SKM-1 (cell line): ENCODE results near the gene KCNIP3.

Experiments
- DNase-seq: peaks from one replicate; lab custom pipeline; 2025; ENCODE audit not compliant: unreplicated experiment; lab: John Stamatoyannopoulos, UW

KCNIP3 gene

DNA sequence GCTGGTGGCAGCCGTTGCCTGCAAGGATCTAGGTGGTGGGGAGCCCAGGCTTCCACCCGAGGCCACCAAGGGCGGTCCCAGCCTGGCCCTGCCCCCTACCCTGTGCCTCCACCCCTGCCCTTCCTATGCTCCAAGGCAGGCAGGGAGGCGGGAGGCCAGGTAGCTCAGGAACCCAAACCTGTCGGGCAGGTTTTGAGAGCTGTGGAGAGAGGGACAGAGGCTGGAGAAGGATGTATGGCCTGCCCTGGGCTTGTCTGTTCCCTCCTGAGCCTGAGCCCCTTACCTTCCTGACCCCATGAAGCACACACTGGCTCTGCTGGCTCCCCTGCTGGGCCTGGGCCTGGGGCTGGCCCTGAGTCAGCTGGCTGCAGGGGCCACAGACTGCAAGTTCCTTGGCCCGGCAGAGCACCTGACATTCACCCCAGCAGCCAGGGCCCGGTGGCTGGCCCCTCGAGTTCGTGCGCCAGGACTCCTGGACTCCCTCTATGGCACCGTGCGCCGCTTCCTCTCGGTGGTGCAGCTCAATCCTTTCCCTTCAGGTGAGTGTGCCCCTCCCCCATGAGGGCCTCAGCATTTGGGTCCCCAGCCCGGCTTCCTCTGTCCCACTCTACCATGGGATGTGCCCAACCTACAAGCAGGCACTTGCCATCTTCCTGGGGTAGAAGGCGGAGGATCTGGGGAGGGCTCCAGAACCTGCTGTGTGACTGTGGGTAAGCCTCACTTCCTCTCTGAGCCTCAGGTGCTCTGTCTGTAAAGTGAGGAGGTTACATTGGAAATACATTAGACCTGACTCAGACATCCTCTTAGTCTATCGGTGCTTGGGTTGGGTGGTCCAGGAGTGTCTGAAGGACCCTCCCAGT, 22.6 kb upstream of the KCNIP3 start, which contains the start of gene PROM2:
PROM2 (plus strand) TSS at position 159 of the 860 bp plus-strand sequence; CDS start at position 296, 137 bp downstream.
- DNase-seq: no peak

GRCh38 chr2:95275151-95275515, 22.0 kb upstream of the KCNIP3 start:
- no peak for DNase-seq

- no peak for DNase-seq
Observed at GRCh38 chr2:95275601-95276243, 21.4 kb upstream of the KCNIP3 start.

- DNase-seq: no peak
Observed at GRCh38 chr2:95276244-95276887, 20.8 kb upstream of the KCNIP3 start.

GRCh38 chr2:95276888-95277245, 20.3 kb upstream of the KCNIP3 start:
- DNase-seq: no peak

- no peak for DNase-seq
Observed at GRCh38 chr2:95277246-95277906, 19.8 kb upstream of the KCNIP3 start.

DNA sequence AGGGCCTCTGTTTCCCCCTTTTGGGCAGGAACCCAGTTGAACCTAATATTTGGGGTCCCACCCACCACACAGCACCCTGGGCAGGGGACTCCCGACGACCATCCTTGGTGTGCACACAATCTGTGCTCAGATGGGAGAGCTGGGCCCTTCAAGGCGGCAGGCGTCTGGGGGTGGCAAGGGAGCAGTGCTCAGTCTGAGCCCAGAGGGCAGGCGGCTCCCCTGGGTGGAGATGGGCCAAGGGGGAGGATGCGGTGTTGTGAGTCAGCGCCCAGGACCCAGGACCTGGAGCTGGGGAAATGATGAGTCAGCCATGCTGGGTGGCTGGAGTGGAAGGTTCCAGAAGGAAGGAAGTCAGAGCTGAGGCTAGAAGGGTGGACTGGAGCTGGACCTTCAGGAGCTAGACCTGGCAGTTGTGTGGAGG, 19.1 kb upstream of the KCNIP3 start:
- no peak for DNase-seq

GRCh38 chr2:95278637-95279225, 18.4 kb upstream of the KCNIP3 start:
- DNase-seq: no peak

DNA sequence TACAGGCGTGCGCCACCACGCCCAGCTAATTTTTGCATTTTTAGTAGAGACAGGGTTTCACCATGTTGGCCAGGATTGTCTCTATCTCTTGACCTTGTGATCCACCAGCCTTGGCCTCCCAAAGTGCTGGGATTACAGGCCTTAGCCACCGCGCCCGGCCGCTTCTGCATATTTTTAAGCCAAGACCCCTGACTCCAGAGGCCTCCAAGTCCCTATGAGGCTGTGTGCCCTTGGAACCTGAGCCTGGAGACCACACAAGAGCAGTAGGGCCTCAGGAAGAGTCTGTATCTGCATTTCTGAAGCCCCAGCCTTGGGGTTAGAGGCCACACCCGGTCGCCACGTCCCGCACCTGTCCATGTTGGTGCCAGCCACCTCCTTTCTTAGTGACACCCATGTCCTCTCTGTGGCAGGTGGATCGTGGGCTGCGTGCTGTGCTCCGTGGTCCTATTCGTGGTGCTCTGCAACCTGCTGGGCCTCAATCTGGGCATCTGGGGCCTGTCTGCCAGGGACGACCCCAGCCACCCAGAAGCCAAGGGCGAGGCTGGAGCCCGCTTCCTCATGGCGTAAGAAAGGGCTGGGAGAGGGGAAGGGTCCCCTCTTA, 17.6 kb upstream of the KCNIP3 start:
- DNase-seq: no peak

DNA sequence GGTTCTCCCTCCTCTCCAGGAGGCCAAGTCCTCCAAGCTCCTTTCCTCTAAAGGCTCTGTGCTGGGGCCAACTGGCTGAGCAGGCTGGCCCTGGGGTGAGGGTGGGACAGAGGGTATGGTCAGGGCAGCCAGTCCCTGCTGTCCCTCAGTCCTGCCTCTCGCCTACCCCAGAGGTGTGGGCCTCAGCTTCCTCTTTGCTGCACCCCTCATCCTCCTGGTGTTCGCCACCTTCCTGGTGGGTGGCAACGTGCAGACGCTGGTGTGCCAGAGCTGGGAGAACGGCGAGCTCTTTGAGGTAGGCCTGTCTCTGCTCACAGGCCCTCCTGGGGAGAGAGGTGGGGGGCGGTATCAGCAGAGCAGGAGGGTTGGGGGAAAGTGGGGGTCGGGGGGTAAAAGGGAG, 16.1 kb upstream of the KCNIP3 start:
- DNase-seq: no peak

- no peak for DNase-seq
Observed at GRCh38 chr2:95281786-95282185, 15.4 kb upstream of the KCNIP3 start.

GRCh38 chr2:95282458-95282857, 14.7 kb upstream of the KCNIP3 start:
- no peak for DNase-seq

GRCh38 chr2:95283562-95283961, 13.6 kb upstream of the KCNIP3 start:
- no peak for DNase-seq

- DNase-seq: no peak
Observed at GRCh38 chr2:95284886-95285541, 12.1 kb upstream of the KCNIP3 start.

GRCh38 chr2:95285542-95285932, 11.6 kb upstream of the KCNIP3 start:
- no peak for DNase-seq

DNA sequence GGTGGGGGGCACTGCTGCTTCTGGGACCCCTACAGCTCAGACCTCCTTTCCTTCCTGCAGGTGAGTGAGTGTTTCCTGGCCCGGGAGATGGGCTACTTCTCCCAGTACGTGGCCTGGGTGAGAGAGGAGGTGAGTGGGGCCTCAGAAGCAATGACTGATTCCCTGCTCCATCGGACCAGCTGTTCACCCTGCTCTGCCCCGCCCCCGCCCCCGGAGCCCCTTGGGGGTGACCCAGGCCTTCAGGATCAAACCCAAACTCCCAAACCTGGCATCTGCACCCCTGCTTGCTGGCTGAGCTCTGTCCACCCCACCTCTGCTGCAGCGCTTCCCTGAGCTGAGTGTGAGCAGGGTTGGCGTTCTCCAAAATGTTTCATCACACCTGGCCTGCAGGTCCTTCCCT, 9.8 kb upstream of the KCNIP3 start:
- no peak for DNase-seq

GRCh38 chr2:95287806-95288205, 9.3 kb upstream of the KCNIP3 start:
- no peak for DNase-seq

DNA sequence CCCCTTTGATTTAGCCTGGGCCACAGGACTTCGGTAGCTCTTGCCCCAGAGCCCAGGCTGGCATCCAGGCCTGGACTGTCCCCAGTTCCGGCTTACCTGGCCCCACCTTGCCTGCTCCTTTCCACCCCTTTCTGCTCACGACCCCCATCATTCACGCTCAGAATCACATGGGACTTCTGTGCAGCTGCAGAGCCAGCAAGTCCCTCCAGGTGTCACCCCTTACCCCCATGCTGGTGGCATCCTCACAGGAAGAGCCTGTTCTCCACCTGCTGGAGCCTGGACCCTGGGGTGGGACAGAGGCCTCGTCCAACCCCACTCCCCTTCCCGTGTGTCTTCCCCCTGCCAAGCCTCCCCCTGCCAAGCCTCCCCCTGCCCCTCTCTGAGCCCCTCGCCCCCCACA, 7.9 kb upstream of the KCNIP3 start:
- DNase-seq: no peak

- no peak for DNase-seq
Observed at GRCh38 chr2:95291222-95291621, 5.9 kb upstream of the KCNIP3 start.

DNA sequence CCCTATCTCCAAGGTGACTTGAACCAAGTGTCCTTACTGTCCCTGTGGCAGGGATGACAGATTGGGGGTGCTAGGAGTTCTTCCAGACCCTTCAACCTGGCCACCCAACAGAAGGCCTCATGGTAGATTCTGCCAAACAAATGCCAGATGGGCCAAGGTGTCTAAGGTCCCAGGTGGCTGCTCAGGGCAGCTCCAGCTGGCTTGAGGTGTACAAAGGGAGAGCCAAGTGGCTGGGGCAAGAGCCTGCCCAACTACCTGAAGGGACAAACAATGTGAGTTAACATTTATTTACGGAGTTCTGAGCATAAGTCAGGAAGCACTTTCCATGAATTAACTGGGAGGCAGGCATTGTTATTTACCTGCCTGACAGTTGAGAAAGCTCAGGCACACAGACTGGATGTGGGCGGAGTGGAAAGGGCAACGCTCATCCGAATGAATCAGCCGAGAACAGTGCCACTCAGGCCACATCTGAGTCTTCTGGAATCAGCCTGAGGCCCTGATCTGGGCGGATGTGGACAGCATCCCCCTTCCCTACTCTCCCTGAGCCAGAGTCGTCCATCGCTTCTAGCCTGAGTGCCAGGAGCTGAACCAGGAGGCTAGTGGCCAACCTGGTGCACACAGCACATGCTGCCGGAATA, 4.4 kb upstream of the KCNIP3 start:
- no peak for DNase-seq
